Mesothelial cell of epicardium (in vitro differentiated cells): Measurements from ENCODE around the gene ADIG. TPM values are rescaled to one million over a fixed set of nuclear protein-coding genes. Genes with fewer than 3 reads are reported as not detected.
A peak's percentile ranks its signal among the peaks of the same experiment; 100 is the strongest.

Experiments
- DNase-seq, 2 experiments: peaks; one replicate each; pipeline ENCODE4 v3.0.0; 2021; ENCODE audit warnings: low spot score in 2 of 2; ENCODE audit not compliant: unreplicated experiment in 2 of 2
- H3K27ac Mint-ChIP-seq: 2 replicates; pipeline ENCODE4 v1.8.0; 2021; ENCODE audit warnings: mixed read lengths
- H3K27me3 Mint-ChIP-seq: 2 replicates; pipeline ENCODE4 v1.8.0; 2021; ENCODE audit warnings: low read depth, mixed read lengths
- H3K36me3 Mint-ChIP-seq: 2 replicates; pipeline ENCODE4 v1.8.0; 2021; ENCODE audit warnings: mixed read lengths
- H3K4me1 Mint-ChIP-seq: 2 replicates; pipeline ENCODE4 v1.8.0; 2021; ENCODE audit warnings: mixed read lengths
- H3K4me3 Mint-ChIP-seq: 2 replicates; pipeline ENCODE4 v1.8.0; 2021; ENCODE audit warnings: mild to moderate bottlenecking, moderate library complexity, mixed read lengths
- H3K9me3 Mint-ChIP-seq: 2 replicates; pipeline ENCODE4 v1.8.0; 2021; ENCODE audit warnings: mixed read lengths
- total RNA-seq: library from RNA; stranded (reverse); gene quantifications from 3 replicates; pipeline ENCODE4 v1.2.1, GENCODE V29; 2021
- TF ChIP-seq, protein P1 (sequence below): fragments of 200-600 bp; sonication (generic); IDR thresholded peaks from one replicate; pipeline ENCODE4 v1.5.0; 2021; ENCODE audit warnings: antibody characterized with exemption; ENCODE audit not compliant: unreplicated experiment

Gene ADIG
- total RNA-seq, 1 donor from 2014 or later, result not detected

DNA sequence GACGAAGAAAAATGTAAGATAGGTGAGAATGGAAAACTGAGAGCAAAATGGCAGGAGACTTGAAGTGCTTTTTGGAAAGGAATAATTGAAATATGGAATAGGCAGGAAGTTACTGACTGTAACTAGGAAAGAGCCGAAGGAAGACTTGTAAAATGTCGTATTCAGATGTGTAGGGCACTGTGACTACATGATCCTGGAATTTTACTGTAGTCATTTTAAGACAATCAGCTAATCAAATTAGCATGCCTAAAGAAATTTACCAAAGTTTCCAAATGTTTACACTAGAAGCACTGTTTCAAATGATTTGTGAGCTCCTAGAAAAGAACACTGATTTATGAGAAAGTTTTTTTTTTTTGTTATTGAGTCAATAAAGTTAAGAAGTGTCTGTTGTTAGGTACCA lies 21.2 kb upstream of the ADIG start:
- H3K9me3 Mint-ChIP-seq, result peaks cover 4% of the 10 kb centered on the region
- H3K4me3 Mint-ChIP-seq, result no peak overlapping the region
- H3K4me1 Mint-ChIP-seq, result peaks cover 21% of the 10 kb centered on the region
- TF ChIP-seq, protein P1, sequence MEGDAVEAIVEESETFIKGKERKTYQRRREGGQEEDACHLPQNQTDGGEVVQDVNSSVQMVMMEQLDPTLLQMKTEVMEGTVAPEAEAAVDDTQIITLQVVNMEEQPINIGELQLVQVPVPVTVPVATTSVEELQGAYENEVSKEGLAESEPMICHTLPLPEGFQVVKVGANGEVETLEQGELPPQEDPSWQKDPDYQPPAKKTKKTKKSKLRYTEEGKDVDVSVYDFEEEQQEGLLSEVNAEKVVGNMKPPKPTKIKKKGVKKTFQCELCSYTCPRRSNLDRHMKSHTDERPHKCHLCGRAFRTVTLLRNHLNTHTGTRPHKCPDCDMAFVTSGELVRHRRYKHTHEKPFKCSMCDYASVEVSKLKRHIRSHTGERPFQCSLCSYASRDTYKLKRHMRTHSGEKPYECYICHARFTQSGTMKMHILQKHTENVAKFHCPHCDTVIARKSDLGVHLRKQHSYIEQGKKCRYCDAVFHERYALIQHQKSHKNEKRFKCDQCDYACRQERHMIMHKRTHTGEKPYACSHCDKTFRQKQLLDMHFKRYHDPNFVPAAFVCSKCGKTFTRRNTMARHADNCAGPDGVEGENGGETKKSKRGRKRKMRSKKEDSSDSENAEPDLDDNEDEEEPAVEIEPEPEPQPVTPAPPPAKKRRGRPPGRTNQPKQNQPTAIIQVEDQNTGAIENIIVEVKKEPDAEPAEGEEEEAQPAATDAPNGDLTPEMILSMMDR, result no peak
- DNase-seq, result no peak
- H3K36me3 Mint-ChIP-seq, result peaks cover 47% of the 10 kb centered on the region
- no peaks in the 10 kb centered on the region for H3K27me3 Mint-ChIP-seq
- H3K27ac Mint-ChIP-seq, result peak overlapping the region; percentile 83

DNA sequence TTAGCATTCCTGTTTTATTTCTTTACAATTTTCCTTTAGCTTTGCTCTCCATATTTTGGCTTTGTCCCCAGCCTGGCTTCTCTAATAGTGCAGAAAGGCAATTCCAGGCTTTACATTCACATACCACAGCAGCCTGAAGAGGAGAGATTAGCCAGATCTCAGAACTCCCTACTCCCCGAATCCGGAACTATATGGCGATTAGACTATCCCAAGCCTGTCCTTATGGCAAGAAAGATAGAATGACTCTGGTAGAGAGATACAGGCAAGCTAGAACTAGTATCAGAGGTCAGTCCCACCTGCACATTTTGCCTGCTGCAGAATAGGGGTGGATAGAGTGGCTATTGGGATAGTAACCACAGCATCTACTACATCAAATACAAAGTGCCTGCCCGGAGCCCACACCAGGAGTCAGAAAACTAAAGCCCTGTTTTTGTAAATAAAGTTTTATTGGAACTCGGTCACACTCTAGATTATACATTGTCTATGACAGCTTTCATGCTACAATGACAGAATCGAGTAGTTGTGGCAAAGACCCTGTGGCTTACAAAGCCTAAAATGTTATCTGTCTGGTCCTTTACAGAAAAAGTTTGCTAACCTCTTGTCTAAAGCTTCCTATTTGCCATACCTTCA lies 17.1 kb upstream of the ADIG start:
- no peaks in the 10 kb centered on the region for H3K27me3 Mint-ChIP-seq
- DNase-seq, result no peak
- peaks cover 15% of the 10 kb centered on the region for H3K4me1 Mint-ChIP-seq
- no peak overlapping the region for H3K27ac Mint-ChIP-seq
- no peak overlapping the region for H3K4me3 Mint-ChIP-seq
- TF ChIP-seq, protein P1, result no peak
- H3K36me3 Mint-ChIP-seq, result peaks cover 40% of the 10 kb centered on the region
- H3K9me3 Mint-ChIP-seq, result no peaks in the 10 kb centered on the region

DNA sequence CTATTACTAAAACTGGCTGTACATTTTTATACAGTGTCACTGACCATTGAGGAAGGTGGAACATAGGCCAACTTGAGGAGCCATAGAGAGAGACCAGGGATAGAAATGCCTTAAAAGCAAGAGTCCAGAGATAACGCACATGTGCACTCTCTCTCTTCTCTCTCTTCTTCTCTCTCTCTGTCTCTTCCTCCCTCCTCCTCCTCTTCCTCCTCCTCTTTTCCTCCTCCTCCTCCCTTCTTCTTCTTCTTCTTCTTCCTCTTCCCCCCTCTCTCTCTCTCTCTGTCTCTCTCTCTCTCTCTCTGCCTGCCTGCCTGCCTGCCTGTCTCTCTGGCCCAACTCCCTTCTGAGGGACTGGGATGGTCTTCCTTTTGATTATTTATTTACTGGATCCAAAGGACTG lies 16.3 kb upstream of the ADIG start:
- Mint-ChIP-seq H3K9me3 (no peaks in the 10 kb centered on the region), H3K4me1 (peaks cover 9% of the 10 kb centered on the region), H3K27me3 (no peaks in the 10 kb centered on the region), H3K36me3 (peaks cover 40% of the 10 kb centered on the region), H3K27ac (no peak overlapping the region), H3K4me3 (no peak overlapping the region)
- TF ChIP-seq, protein P1, result no peak
- DNase-seq, result no peak

DNA sequence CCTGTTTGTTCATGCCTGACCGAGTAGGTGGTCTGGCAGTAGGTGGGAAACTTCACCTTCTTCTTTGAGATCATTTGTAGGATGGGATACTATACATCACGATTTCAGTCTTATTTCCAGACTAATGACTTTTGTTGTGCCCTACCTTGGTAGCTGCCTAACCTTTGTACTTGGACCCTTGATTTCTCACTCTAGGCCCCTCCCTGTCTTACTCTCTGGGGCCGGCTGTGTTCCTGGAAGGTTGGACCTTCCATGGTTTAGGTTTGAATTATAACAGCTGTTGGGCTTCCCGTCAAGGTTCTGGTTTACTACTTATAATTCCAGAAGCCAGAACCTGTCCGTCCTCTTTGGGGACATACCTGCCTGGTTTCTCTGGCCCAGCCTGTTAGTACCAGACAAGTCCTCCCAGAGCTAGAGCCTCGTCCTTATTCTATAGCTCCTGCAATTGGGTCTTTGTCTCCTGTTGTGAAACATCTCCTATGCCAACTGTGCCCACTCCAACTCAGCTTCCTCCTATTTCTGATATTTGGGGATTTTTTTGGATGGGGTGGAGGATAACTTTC lies 14.9 kb upstream of the ADIG start:
- no peaks in the 10 kb centered on the region for H3K9me3 Mint-ChIP-seq
- no peaks in the 10 kb centered on the region for H3K27me3 Mint-ChIP-seq
- H3K27ac Mint-ChIP-seq, result no peak overlapping the region
- TF ChIP-seq, protein P1, result no peak
- H3K36me3 Mint-ChIP-seq, result peaks cover 39% of the 10 kb centered on the region
- no peak overlapping the region for H3K4me3 Mint-ChIP-seq
- no peak for DNase-seq
- H3K4me1 Mint-ChIP-seq, result no peaks in the 10 kb centered on the region

DNA sequence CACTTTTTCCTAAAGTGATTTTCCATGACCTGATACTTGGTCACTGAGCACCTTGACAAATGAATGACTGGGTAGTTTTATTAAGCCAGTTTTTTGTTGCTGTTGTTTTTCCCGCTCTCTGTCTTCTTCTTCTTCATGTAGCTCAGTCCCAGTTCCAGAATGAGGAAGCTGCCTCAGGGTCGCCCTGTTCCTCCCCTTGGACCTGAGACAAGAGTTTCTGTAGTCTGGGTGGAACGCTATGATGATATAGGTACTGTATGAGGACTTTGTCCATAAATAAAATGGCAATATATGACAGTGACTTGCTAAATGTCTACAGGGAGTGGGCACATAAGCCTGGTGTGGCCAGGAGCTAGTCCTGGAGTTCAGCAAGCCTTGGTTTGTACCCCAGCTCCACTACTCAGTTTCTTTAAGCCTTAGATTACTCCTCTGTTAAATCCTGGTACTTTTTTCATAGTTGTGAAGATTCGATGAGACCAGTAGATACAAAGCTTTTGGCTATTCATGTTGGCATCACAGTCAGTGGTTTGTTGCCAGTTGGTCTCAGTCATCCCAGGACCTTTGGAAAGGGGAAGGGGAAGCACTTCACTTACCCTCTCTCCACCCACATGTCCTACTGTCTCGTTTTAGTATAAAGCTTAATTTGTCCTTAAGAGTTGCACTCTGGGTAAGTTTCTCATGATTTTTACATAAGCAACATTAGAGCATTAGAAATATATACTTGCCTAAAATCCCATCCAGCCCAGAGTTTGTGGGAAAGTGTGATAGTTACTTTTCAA lies 11.1 kb upstream of the ADIG start:
- no peaks in the 10 kb centered on the region for H3K4me1 Mint-ChIP-seq
- TF ChIP-seq, protein P1, result no peak
- no peaks in the 10 kb centered on the region for H3K27me3 Mint-ChIP-seq
- no peak overlapping the region for H3K27ac Mint-ChIP-seq
- DNase-seq, result no peak
- H3K9me3 Mint-ChIP-seq, result no peaks in the 10 kb centered on the region
- H3K36me3 Mint-ChIP-seq, result peaks cover 30% of the 10 kb centered on the region
- no peak overlapping the region for H3K4me3 Mint-ChIP-seq
